ENCODE measurements around the gene RGS6. TPM values are rescaled to one million over a fixed set of nuclear protein-coding genes. Genes with fewer than 3 reads are reported as not detected.

RGS6 gene
- total RNA-seq, 2 donors from 2014 or later: 0.15 to 0.45 TPM

GRCh38 chr14:71967704-71968103 lies 35.5 kb downstream of the RGS6 start:
- Histone ChIP-seq H3K27me3 (no peaks in the 10 kb centered on the region), H3K36me3 (no peaks in the 10 kb centered on the region), H3K9me3 (no peaks in the 10 kb centered on the region), H3K27ac (no peak overlapping the region), H3K4me1 (no peaks in the 10 kb centered on the region), H3K9ac (ENCODE audit: low read depth in 2 of 2, low read length in 2 of 2) (no peak overlapping the region), H3K4me3 (no peak overlapping the region)
- intact Hi-C loops (cut with DNase I): no loop called here
- no peak for TF ChIP-seq CTCF (IDR thresholded peaks at IDR 0.05)
- DNase-seq: no peak

- no peaks in the 10 kb centered on the region for H3K27me3 ChIP-seq
- no peak overlapping the region for H3K4me3 ChIP-seq
- no peak for DNase-seq
- no peak for TF ChIP-seq CTCF (IDR thresholded peaks at IDR 0.05)
- H3K36me3 ChIP-seq: no peaks in the 10 kb centered on the region
- no peaks in the 10 kb centered on the region for H3K9me3 ChIP-seq
- no peaks in the 10 kb centered on the region for H3K4me1 ChIP-seq
- intact Hi-C loops (cut with DNase I): no loop called here
- no peak overlapping the region for H3K9ac ChIP-seq (ENCODE audit: low read depth in 2 of 2, low read length in 2 of 2)
- no peak overlapping the region for H3K27ac ChIP-seq
Measured at GRCh38 chr14:71970272-71970671, 38.0 kb downstream of the RGS6 start.

- Histone ChIP-seq H3K9ac (ENCODE audit: low read depth in 2 of 2, low read length in 2 of 2) (no peak overlapping the region), H3K27me3 (no peaks in the 10 kb centered on the region), H3K9me3 (no peaks in the 10 kb centered on the region), H3K27ac (no peak overlapping the region), H3K4me1 (no peaks in the 10 kb centered on the region), H3K36me3 (no peaks in the 10 kb centered on the region), H3K4me3 (no peak overlapping the region)
- intact Hi-C loops (cut with DNase I): no loop called here
- TF ChIP-seq CTCF (IDR thresholded peaks at IDR 0.05): no peak
- no peak for DNase-seq
Measured at GRCh38 chr14:71985538-71986189, 53.4 kb downstream of the RGS6 start.

- no peaks in the 10 kb centered on the region for H3K4me1 ChIP-seq
- TF ChIP-seq CTCF (IDR thresholded peaks at IDR 0.05): no peak
- H3K27ac ChIP-seq: no peak overlapping the region
- intact Hi-C loops (cut with DNase I): no loop called here
- H3K36me3 ChIP-seq: no peaks in the 10 kb centered on the region
- no peak overlapping the region for H3K9ac ChIP-seq (ENCODE audit: low read depth in 2 of 2, low read length in 2 of 2)
- H3K27me3 ChIP-seq: no peaks in the 10 kb centered on the region
- H3K4me3 ChIP-seq: no peak overlapping the region
- DNase-seq: no peak
- no peaks in the 10 kb centered on the region for H3K9me3 ChIP-seq
Measured at GRCh38 chr14:71988476-71988875, 56.2 kb downstream of the RGS6 start.

GRCh38 chr14:71988939-71989338 lies 56.7 kb downstream of the RGS6 start:
- no peak overlapping the region for H3K9ac ChIP-seq (ENCODE audit: low read depth in 2 of 2, low read length in 2 of 2)
- TF ChIP-seq CTCF (IDR thresholded peaks at IDR 0.05): no peak
- no peak overlapping the region for H3K4me3 ChIP-seq
- H3K27me3 ChIP-seq: no peaks in the 10 kb centered on the region
- no peaks in the 10 kb centered on the region for H3K4me1 ChIP-seq
- DNase-seq: no peak
- H3K9me3 ChIP-seq: no peaks in the 10 kb centered on the region
- intact Hi-C loops (cut with DNase I): no loop called here
- H3K27ac ChIP-seq: no peak overlapping the region
- H3K36me3 ChIP-seq: no peaks in the 10 kb centered on the region

Data from colonic mucosa (tissue), 4 donors.